ENCODE results near the gene TSPAN32.

TSPAN32 gene

DNA sequence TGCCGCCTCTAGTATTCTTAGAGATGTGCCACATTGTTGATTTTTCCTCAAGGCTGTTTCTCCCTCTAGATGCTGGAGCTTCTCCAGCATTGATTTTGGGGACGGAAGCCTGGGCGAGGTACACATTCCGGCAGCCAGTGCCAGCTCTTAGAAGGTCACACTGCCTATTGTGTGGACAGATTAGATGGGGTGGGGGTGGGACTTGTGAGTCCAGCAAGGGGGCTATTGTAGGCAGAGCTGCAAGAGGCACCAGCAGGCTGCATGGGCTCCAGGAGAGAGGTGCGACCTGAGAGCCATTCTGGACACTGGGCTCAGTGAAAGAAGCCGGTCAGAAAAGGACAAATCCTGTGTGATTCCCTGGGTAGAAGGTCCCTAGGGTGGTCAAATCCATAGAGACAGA is 12.5 kb upstream of the TSPAN32 start:
- ChIA-PET POLR2A (interaction anchor here (0.7 kb wide), 1 partner anchor 562 kb away, joined by 11 read pairs; no protein-coding TSS in a partner anchor), CTCF (interaction anchor here (0.6 kb wide), 1 partner anchor 1097 kb away, joined by 4 read pairs; no protein-coding TSS in a partner anchor)
- Histone ChIP-seq H3K4me1 (ENCODE audit: control insufficient read depth, insufficient read depth, low read length) (no peaks in the 10 kb centered on the region), H3K4me3 (ENCODE audit: low read depth, low read length) (no peak overlapping the region), H3K9me3 (ENCODE audit: control insufficient read depth, insufficient read depth, low read depth, low read length) (no peaks in the 10 kb centered on the region), H3K27ac (ENCODE audit: extremely low read depth, low read depth, low read length) (no peak overlapping the region), H3K36me3 (ENCODE audit: control insufficient read depth in 2 of 2, insufficient read depth in 1 of 2, low read length in 2 of 2) (no peaks in the 10 kb centered on the region)
- no peak for TF ChIP-seq ZNF549 (tag by site-specific recombination; IDR thresholded peaks at IDR 0.05)
- no peak for TF ChIP-seq TRIM28 (IDR thresholded peaks at IDR 0.05; ENCODE audit: borderline replicate concordance, low read length)
- TF ChIP-seq ZNF830 (tag by site-specific recombination; IDR thresholded peaks at IDR 0.05; ENCODE audit: low read depth): no peak
- TF ChIP-seq GFI1B (tag by site-specific recombination; IDR thresholded peaks at IDR 0.05): no peak
- TF ChIP-seq KLF10 (tag by site-specific recombination; IDR thresholded peaks at IDR 0.05): no peak
- TF ChIP-seq ZNF776 (tag by site-specific recombination; IDR thresholded peaks at IDR 0.05; ENCODE audit: borderline replicate concordance): no peak
- no peak for TF ChIP-seq GLI4 (tag by site-specific recombination; IDR thresholded peaks at IDR 0.05)
- TF ChIP-seq ZNF530 (tag by site-specific recombination; IDR thresholded peaks at IDR 0.05; ENCODE audit: low read depth): no peak
- no peak for TF ChIP-seq SP7 (tag by site-specific recombination; IDR thresholded peaks at IDR 0.05)
- TF ChIP-seq ZNF768 (tag by site-specific recombination; IDR thresholded peaks at IDR 0.05): no peak
- TF ChIP-seq, protein P1, sequence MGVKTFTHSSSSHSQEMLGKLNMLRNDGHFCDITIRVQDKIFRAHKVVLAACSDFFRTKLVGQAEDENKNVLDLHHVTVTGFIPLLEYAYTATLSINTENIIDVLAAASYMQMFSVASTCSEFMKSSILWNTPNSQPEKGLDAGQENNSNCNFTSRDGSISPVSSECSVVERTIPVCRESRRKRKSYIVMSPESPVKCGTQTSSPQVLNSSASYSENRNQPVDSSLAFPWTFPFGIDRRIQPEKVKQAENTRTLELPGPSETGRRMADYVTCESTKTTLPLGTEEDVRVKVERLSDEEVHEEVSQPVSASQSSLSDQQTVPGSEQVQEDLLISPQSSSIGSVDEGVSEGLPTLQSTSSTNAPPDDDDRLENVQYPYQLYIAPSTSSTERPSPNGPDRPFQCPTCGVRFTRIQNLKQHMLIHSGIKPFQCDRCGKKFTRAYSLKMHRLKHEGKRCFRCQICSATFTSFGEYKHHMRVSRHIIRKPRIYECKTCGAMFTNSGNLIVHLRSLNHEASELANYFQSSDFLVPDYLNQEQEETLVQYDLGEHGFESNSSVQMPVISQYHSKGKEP (tag by site-specific recombination; IDR thresholded peaks at IDR 0.05): no peak
- no peak for TF ChIP-seq SP3 (tag by site-specific recombination; IDR thresholded peaks at IDR 0.05)
- TF ChIP-seq ZNF10 (tag by site-specific recombination; IDR thresholded peaks at IDR 0.05): no peak
- TF ChIP-seq, protein P2, sequence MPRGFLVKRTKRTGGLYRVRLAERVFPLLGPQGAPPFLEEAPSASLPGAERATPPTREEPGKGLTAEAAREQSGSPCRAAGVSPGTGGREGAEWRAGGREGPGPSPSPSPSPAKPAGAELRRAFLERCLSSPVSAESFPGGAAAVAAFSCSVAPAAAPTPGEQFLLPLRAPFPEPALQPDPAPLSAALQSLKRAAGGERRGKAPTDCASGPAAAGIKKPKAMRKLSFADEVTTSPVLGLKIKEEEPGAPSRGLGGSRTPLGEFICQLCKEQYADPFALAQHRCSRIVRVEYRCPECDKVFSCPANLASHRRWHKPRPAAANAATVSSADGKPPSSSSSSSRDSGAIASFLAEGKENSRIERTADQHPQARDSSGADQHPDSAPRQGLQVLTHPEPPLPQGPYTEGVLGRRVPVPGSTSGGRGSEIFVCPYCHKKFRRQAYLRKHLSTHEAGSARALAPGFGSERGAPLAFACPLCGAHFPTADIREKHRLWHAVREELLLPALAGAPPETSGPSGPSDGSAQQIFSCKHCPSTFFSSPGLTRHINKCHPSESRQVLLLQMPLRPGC (tag by site-specific recombination; IDR thresholded peaks at IDR 0.05): no peak

DNA sequence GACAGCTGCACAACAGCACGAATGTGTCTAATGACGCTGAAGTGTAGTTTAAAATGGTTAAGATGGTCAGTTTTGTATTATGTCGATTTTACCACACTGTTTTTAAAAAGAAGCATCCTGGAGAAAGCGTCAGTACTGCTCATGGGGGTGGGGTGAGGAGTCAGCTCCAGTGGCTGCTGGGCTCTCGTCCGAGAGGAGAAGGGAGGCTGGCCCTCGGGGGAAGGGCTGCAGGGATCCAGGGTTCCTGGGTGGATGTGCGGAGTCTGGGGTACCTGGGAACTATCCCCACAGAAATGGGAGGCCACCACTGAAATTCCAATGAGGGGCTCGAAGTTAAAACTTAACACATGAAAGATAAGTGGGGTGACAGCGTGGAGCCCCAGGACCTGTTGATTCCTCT is 12.0 kb upstream of the TSPAN32 start:
- Histone ChIP-seq H3K36me3 (ENCODE audit: control insufficient read depth in 2 of 2, insufficient read depth in 1 of 2, low read length in 2 of 2) (no peaks in the 10 kb centered on the region), H3K9me3 (ENCODE audit: control insufficient read depth, insufficient read depth, low read depth, low read length) (no peaks in the 10 kb centered on the region), H3K27ac (ENCODE audit: extremely low read depth, low read depth, low read length) (no peak overlapping the region), H3K4me3 (ENCODE audit: low read depth, low read length) (no peak overlapping the region), H3K4me1 (ENCODE audit: control insufficient read depth, insufficient read depth, low read length) (no peaks in the 10 kb centered on the region)
- POLR2A ChIA-PET: no interaction called here
- CTCF ChIA-PET: interaction anchor here (1.0 kb wide), 1 partner anchor 9 kb away, joined by 4 read pairs; no protein-coding TSS in a partner anchor
- TF ChIP-seq ZNF624 (tag by site-specific recombination; IDR thresholded peaks at IDR 0.05) (no peak), SP2 (tag by site-specific recombination; IDR thresholded peaks at IDR 0.05) (no peak), ZNF433 (tag by site-specific recombination; IDR thresholded peaks at IDR 0.05; ENCODE audit: low read depth) (no peak), ZNF335 (tag by site-specific recombination; conservative IDR thresholded peaks at IDR 0.05) (no peak), ZNF350 (tag by site-specific recombination; IDR thresholded peaks at IDR 0.05) (no peak), ZNF560 (tag by site-specific recombination; IDR thresholded peaks at IDR 0.05; ENCODE audit: borderline replicate concordance) (no peak), HOXD13 (CRISPR knock-in tag; IDR thresholded peaks at IDR 0.05; ENCODE audit: borderline replicate concordance) (no peak), GFI1B (tag by site-specific recombination; IDR thresholded peaks at IDR 0.05) (no peak)
- TF ChIP-seq, protein P3, sequence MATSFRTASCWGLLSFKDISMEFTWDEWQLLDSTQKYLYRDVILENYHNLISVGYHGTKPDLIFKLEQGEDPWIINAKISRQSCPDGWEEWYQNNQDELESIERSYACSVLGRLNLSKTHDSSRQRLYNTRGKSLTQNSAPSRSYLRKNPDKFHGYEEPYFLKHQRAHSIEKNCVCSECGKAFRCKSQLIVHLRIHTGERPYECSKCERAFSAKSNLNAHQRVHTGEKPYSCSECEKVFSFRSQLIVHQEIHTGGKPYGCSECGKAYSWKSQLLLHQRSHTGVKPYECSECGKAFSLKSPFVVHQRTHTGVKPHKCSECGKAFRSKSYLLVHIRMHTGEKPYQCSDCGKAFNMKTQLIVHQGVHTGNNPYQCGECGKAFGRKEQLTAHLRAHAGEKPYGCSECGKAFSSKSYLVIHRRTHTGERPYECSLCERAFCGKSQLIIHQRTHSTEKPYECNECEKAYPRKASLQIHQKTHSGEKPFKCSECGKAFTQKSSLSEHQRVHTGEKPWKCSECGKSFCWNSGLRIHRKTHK (tag by site-specific recombination; IDR thresholded peaks at IDR 0.05): no peak
- TF ChIP-seq, protein P4, sequence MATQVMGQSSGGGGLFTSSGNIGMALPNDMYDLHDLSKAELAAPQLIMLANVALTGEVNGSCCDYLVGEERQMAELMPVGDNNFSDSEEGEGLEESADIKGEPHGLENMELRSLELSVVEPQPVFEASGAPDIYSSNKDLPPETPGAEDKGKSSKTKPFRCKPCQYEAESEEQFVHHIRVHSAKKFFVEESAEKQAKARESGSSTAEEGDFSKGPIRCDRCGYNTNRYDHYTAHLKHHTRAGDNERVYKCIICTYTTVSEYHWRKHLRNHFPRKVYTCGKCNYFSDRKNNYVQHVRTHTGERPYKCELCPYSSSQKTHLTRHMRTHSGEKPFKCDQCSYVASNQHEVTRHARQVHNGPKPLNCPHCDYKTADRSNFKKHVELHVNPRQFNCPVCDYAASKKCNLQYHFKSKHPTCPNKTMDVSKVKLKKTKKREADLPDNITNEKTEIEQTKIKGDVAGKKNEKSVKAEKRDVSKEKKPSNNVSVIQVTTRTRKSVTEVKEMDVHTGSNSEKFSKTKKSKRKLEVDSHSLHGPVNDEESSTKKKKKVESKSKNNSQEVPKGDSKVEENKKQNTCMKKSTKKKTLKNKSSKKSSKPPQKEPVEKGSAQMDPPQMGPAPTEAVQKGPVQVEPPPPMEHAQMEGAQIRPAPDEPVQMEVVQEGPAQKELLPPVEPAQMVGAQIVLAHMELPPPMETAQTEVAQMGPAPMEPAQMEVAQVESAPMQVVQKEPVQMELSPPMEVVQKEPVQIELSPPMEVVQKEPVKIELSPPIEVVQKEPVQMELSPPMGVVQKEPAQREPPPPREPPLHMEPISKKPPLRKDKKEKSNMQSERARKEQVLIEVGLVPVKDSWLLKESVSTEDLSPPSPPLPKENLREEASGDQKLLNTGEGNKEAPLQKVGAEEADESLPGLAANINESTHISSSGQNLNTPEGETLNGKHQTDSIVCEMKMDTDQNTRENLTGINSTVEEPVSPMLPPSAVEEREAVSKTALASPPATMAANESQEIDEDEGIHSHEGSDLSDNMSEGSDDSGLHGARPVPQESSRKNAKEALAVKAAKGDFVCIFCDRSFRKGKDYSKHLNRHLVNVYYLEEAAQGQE (tag by site-specific recombination; IDR thresholded peaks at IDR 0.05): no peak
- TF ChIP-seq, protein P5, sequence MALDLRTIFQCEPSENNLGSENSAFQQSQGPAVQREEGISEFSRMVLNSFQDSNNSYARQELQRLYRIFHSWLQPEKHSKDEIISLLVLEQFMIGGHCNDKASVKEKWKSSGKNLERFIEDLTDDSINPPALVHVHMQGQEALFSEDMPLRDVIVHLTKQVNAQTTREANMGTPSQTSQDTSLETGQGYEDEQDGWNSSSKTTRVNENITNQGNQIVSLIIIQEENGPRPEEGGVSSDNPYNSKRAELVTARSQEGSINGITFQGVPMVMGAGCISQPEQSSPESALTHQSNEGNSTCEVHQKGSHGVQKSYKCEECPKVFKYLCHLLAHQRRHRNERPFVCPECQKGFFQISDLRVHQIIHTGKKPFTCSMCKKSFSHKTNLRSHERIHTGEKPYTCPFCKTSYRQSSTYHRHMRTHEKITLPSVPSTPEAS (tag by site-specific recombination; IDR thresholded peaks at IDR 0.05): no peak
- TF ChIP-seq, protein P6, sequence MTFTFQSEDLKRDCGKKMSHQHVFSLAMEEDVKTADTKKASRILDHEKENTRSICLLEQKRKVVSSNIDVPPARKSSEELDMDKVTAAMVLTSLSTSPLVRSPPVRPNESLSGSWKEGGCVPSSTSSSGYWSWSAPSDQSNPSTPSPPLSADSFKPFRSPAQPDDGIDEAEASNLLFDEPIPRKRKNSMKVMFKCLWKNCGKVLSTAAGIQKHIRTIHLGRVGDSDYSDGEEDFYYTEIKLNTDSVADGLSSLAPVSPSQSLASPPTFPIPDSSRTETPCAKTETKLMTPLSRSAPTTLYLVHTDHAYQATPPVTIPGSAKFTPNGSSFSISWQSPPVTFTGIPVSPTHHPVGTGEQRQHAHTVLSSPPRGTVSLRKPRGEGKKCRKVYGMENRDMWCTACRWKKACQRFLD (tag by site-specific recombination; IDR thresholded peaks at IDR 0.05): no peak
